Transverse colon (tissue), 4 donors: ENCODE results near the gene USP34. TPM values are rescaled to one million over a fixed set of nuclear protein-coding genes. Genes with fewer than 3 reads are reported as not detected.
"Not testable (repeated sequence)": the region's sequence is repeated elsewhere in the genome, so short reads cannot be mapped to it uniquely, and the experiment has no call there.

ENCODE experiments used
- DNase-seq: peaks from one replicate; pipeline ENCODE4 v3.0.0-alpha.2; 2019
- H3K27ac ChIP-seq, 4 donors: fragments of 200-600 bp; sonication (generic); 2 replicates each; pipeline ENCODE4 v1.5.1; 2016 to 2018; ENCODE audit warnings: inconsistent platforms in 4 of 4
- H3K27me3 ChIP-seq: fragments of 200-600 bp; sonication (generic); 2 replicates; pipeline ENCODE4 v1.5.1; 2017; ENCODE audit warnings: inconsistent platforms
- H3K36me3 ChIP-seq, 4 donors: fragments of 200-600 bp; sonication (generic); 2 replicates each; pipeline ENCODE4 v1.5.1; 2017 to 2019; ENCODE audit warnings: inconsistent platforms in 4 of 4
- H3K4me1 ChIP-seq, 4 donors: fragments of 200-600 bp; sonication (generic); 2 replicates each; pipeline ENCODE4 v1.5.1; 2017 to 2020; ENCODE audit warnings: inconsistent platforms in 4 of 4
- H3K4me3 ChIP-seq, 4 donors: fragments of 200-600 bp; sonication (generic); 1 replicate in 1 of 4; 2 replicates in 3 of 4; pipeline versions ENCODE4 v1.5.1 to v1.6.1; 2017 to 2019; ENCODE audit warnings: inconsistent platforms in 4 of 4
- H3K9me3 ChIP-seq, 2 donors: fragments of 200-600 bp; sonication (generic); 2 replicates each; pipeline ENCODE4 v1.5.1; 2017 to 2019; ENCODE audit warnings: inconsistent platforms in 2 of 2
- CTCF ChIP-seq, 5 experiments: fragments of 200-600 bp in 3 of 5; fragments of 450-650 bp in 2 of 5; sonication (generic) in 3 of 5; IDR thresholded peaks; 1 replicate in 2 of 5; 2 replicates in 3 of 5; pipeline ENCODE4 v1.5.1; 2016 to 2017; ENCODE audit warnings: antibody characterized with exemption in 5 of 5, inconsistent platforms in 3 of 5, mild to moderate bottlenecking in 2 of 5, moderate library complexity in 1 of 5
- EP300 ChIP-seq: sonication (generic); formaldehyde crosslinking; IDR thresholded peaks from one replicate; pipeline ENCODE4 v1.6.1; 2017; ENCODE audit warnings: antibody characterized with exemption, low read depth
- POLR2A ChIP-seq: fragments of 450-650 bp; IDR thresholded peaks from one replicate; pipeline ENCODE4 v1.6.1; 2016; ENCODE audit warnings: antibody characterized with exemption, mild to moderate bottlenecking, moderate library complexity
- POLR2AphosphoS5 ChIP-seq, 3 donors: sonication (generic); formaldehyde crosslinking; IDR thresholded peaks; one replicate each; pipeline ENCODE4 v1.6.1; 2016; ENCODE audit warnings: antibody characterized with exemption in 3 of 3
- WGBS, 2 donors: methylation state at CpG; one replicate each; pipeline ENCODE4 v1.1.5; 2018; ENCODE audit warnings: low coverage in 1 of 2; 5-methylcytosine and 5-hydroxymethylcytosine counted together
- in situ Hi-C, 4 donors: fragments of 200-750 bp; cut with MboI; loops; one replicate each; pipeline versions ENCODE4 v1.15.0 to v1.15.1; 2017; ENCODE audit warnings: low sequenced_read_pairs in 3 of 4, low pct_ligation_motif_present in 1 of 4, low pct_unique_long_range_greater_than_20kb in 1 of 4
- intact Hi-C: fragments of 100-400 bp; cut with DNase I; formaldehyde crosslinking; loops from one replicate; pipeline ENCODE4 v1.15.1; 2023; ENCODE audit warnings: low total_unique reads
- total RNA-seq, 4 donors: library from RNA; depleted of rRNA; stranded (reverse); fragments of >200 nt; gene quantifications; one replicate each; pipeline ENCODE4 v1.1.0, GENCODE V29; 2016

USP34 gene
- total RNA-seq, 4 donors from 2014 or later: 103 to 181 (median 115) TPM

DNA sequence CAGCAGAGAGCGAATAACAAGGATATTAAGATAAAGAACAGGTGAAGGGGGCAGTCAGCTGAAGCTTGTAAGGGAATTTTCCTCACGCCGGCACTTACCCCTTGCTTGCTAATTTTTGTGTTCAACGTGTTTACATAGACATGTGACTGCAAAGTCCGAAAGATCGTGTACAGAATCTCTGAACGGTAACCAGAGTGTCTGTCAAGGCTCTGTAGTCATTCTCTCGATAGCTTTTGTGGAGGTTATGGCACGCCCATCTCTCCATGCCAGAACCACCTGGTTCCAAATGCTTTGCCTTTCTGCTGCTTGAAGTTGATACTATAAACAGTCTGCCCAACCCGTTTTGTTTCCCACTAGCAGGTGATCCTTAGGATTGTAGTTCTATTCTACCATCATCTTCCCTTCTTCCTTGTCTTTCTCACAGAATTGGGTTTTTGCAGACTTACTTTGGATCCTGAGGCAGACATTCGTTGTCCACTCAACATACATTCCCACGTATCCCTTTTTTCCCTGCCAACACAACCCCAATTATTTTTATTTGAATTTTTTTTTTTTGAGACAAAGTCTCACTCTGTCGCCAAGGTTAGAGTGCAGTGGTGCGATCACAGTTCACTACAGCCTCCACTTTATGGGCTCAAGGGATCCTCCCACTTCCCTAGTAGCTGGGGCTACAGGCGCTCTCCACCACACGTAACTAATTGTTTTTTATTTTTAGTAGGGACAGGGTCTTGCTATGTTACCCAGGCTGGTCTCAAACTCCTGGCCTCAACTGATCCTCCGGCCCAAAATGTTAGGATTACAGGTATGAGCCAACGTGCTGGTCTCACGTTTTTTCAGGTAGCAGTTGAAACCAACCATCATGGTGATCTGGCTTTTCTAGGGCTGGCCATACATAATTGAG is 1.3 kb upstream of the USP34 start:
- H3K4me1 ChIP-seq: peaks cover 9 to 32% (median 17%) of the 10 kb centered on the region in 4 donors
- 19 to 35% methylated on average over 11 to 19 of the region's 19 CpGs for WGBS, 2 donors

DNA sequence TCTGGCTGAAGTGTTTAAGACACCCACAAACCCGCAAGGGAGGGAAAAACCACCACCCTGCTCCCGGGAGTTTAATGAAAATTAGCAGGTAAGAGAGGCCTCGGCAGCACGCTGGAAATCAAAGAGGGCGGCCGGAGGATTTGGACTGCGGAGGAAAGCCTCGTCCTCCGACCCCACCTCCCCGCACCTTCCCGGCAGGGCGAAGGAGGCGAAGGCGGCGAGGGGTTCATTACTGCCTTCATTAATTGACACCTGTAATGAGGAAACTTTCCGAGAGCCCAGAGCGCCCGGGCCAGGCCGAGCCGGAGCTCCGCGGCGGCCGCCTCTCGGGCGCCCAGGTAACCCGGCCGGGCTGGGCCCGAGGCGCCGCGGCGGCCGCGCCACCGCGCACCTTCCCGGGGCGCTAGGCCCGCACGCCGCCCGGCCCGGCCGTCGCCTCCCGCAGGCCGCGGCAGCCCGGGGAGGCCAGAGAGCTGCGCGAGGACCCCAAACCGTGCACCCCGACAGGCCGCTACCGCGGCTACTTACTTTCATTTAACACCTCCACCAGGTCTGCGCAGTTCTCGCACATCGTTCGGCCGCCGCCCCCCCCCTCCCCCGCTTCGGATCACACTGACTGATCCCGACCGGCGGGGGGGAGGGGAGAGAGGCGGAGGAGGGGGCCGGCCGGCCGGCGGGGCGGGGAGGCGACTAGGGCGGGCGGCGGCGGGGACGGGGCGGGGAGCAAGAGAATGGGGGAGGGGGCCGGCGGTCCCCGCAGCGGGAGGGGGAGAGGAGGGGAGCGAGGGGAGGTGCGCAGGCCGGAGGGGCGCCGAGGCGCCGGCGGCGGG is 550 bp downstream of the USP34 start:
- WGBS, 2 donors: 0% methylated on average over 7 to 25 of the region's 94 CpGs
- TF ChIP-seq CTCF (IDR thresholded peaks at IDR 0.05): no peak
- TF ChIP-seq POLR2A: no peak
- peak in 2 of 3 donors; percentile 8 to 42 for TF ChIP-seq POLR2AphosphoS5 (IDR thresholded peaks at IDR 0.05)
- no peak for TF ChIP-seq EP300
- intact Hi-C loops: loop anchor here (5.0 kb wide), 1 partner anchor 67 kb away; the partner anchor contains the start of gene XPO1

More for the DNA sequence above, 1.3 kb upstream of the USP34 start:
- Histone ChIP-seq H3K9me3 (no peaks in the 10 kb centered on the region), H3K4me3 (peak overlapping the region; percentile 84 to 92 (median 86)), H3K27ac (peak overlapping the region; percentile 96 to 99 (median 98)), H3K27me3 (no peaks in the 10 kb centered on the region), H3K36me3 (peaks cover 0 to under 1% (median 0%) of the 10 kb centered on the region in 4 donors)
- peak; percentile 34 for DNase-seq
- intact Hi-C loops: loop anchor here (5.0 kb wide), 1 partner anchor 65 kb away; the partner anchor contains the start of gene XPO1
- in situ Hi-C loops: no loop called here
- TF ChIP-seq POLR2A (no peak), CTCF (IDR thresholded peaks at IDR 0.05) (no peak), POLR2AphosphoS5 (IDR thresholded peaks at IDR 0.05) (no peak), EP300 (no peak)

DNA sequence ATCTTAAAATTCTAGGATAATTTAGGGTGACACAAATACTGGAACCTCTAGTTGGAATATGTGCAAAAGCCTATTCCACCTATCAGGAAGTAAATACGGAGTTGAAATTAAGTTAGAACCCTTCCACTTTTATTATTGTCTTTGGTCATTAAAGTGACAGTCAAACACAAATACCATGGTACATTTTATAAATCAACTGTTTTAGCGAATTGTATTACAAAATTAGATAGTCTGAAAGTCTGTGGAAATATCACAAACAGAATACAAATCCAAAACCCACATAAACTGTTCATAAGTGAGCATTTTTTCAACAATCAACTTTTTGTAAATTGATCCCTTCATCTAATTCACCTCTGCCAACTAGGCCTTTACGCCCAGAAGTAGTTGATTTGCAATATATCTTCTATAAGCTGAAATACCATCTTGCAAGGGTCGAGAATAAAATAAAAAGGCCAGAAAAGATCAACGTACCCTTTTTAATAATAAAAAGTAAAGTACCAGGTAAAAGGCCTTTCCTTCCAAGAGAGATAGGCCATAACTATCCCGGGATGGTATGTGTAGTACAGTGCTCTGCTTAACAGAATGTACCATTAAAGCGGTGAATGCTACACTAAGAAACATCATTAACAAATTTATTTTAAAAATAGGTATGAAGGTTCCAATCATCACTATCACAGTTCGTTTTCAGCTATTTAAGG is 1.3 kb downstream of the USP34 start:
- intact Hi-C loops (loop anchor here (5.0 kb wide), 1 partner anchor 68 kb away; the partner anchor contains the start of gene XPO1), in situ Hi-C loops (no loop called here)

More for the DNA sequence above, 550 bp downstream of the USP34 start:
- Histone ChIP-seq H3K36me3 (no peaks in the 10 kb centered on the region), H3K9me3 (no peaks in the 10 kb centered on the region), H3K4me3 (peak overlapping the region; percentile 84 to 92 (median 86)), H3K27ac (peak overlapping the region; percentile 96 to 99 (median 98)), H3K27me3 (no peaks in the 10 kb centered on the region), H3K4me1 (peaks cover 10 to 50% (median 23%) of the 10 kb centered on the region in 4 donors)
- in situ Hi-C loops: no loop called here
- peak; percentile 92 for DNase-seq

GRCh38 chr2:61468231-61468630 is 2.7 kb downstream of the USP34 start:
- peaks cover 14 to 70% (median 38%) of the 10 kb centered on the region in 4 donors for H3K4me1 ChIP-seq
- in situ Hi-C loops, intact Hi-C loops, H3K27me3 ChIP-seq, DNase-seq, H3K36me3 ChIP-seq, H3K9me3 ChIP-seq: not testable (repeated sequence)
- H3K4me3 ChIP-seq: peak overlapping the region in 1 of 4 donors; percentile 85
- H3K27ac ChIP-seq: peak overlapping the region in 2 of 4 donors; percentile 97 to 99
- WGBS, 2 donors: 89 to 90% methylated on average over 9 to 10 of the region's 10 CpGs

More for the DNA sequence above, 1.3 kb downstream of the USP34 start:
- Histone ChIP-seq H3K4me1 (peaks cover 10 to 57% (median 29%) of the 10 kb centered on the region in 4 donors), H3K27ac (peak overlapping the region; percentile 96 to 99 (median 98)), H3K4me3 (peak overlapping the region; percentile 71 to 88 (median 84)), H3K36me3 (no peaks in the 10 kb centered on the region), H3K9me3 (no peaks in the 10 kb centered on the region), H3K27me3 (no peaks in the 10 kb centered on the region)
- WGBS, 2 donors: 2 to 3% methylated on average over 8 of the region's 8 CpGs
- DNase-seq: no peak
- TF ChIP-seq EP300 (no peak), POLR2AphosphoS5 (IDR thresholded peaks at IDR 0.05) (no peak), CTCF (IDR thresholded peaks at IDR 0.05) (no peak), POLR2A (no peak)
